Caco-2 (cell line): ENCODE data around the gene PPM1H. TPM values are rescaled to one million over a fixed set of nuclear protein-coding genes. Genes with fewer than 3 reads are reported as not detected.

Source experiments
- BruUV-seq: library from RNA; stranded (reverse); fragments of 400-500 nt; replicated peaks from 2 replicates; lab custom pipeline; 2021; lab: Mats Ljungman, UMichigan
- CTCF ChIA-PET: fragments of 300-600 bp; sonication (Branson Sonifier 250); formaldehyde crosslinking; loops from one replicate; lab custom pipeline; 2022; ENCODE audit warnings: antibody characterized with exemption; lab: Charles Lee
- POLR2A ChIA-PET: fragments of 300-600 bp; sonication (Branson Sonifier 250); formaldehyde crosslinking; loops from one replicate; lab custom pipeline; 2022; ENCODE audit warnings: antibody characterized with exemption; lab: Charles Lee
- DNase-seq, 2 experiments: peaks; one replicate each; pipeline versions ENCODE4 v3.0.0 to v3.0.0-alpha.2; 2020 to 2022
- H3K27me3 ChIP-seq: replicated peaks from 2 replicates; pipeline ENCODE4 v1.6.0; 2011; ENCODE audit warnings: low read length; ENCODE audit not compliant: control insufficient read depth, insufficient read depth
- H3K36me3 ChIP-seq: 2 replicates; pipeline ENCODE4 v1.5.1; 2011; ENCODE audit warnings: low read length; ENCODE audit not compliant: control insufficient read depth, insufficient read depth
- H3K4me1 ChIP-seq: fragments of 250-450 bp; sonication (Bioruptor Pico); 2 replicates; pipeline ENCODE4 v1.5.1; 2020; ENCODE audit warnings: mild to moderate bottlenecking
- H3K4me3 ChIP-seq: 2 replicates; pipeline ENCODE4 v1.5.1; 2011; ENCODE audit warnings: low read depth, mild to moderate bottlenecking, control low read depth, low read length
- H3K9me3 ChIP-seq: fragments of 250-450 bp; sonication (Bioruptor Pico); 2 replicates; pipeline ENCODE4 v1.5.1; 2020; ENCODE audit warnings: mild to moderate bottlenecking, moderate library complexity
- H3K27ac Mint-ChIP-seq: one replicate; pipeline ENCODE4 v1.8.0; 2022; ENCODE audit warnings: mixed read lengths; ENCODE audit not compliant: unreplicated experiment
- H3K27me3 Mint-ChIP-seq: one replicate; pipeline ENCODE4 v1.8.0; 2022; ENCODE audit warnings: mixed read lengths; ENCODE audit not compliant: insufficient read depth, unreplicated experiment
- H3K36me3 Mint-ChIP-seq: one replicate; pipeline ENCODE4 v1.8.0; 2022; ENCODE audit warnings: mild to moderate bottlenecking, mixed read lengths; ENCODE audit not compliant: insufficient read depth, unreplicated experiment
- H3K4me1 Mint-ChIP-seq: one replicate; pipeline ENCODE4 v1.8.0; 2022; ENCODE audit warnings: low read depth, mixed read lengths; ENCODE audit not compliant: unreplicated experiment
- H3K4me3 Mint-ChIP-seq: one replicate; pipeline ENCODE4 v1.8.0; 2022; ENCODE audit warnings: mild to moderate bottlenecking, moderate library complexity, mixed read lengths; ENCODE audit not compliant: unreplicated experiment
- H3K9me3 Mint-ChIP-seq: one replicate; pipeline ENCODE4 v1.8.0; 2022; ENCODE audit warnings: mixed read lengths; ENCODE audit not compliant: unreplicated experiment
- CTCF ChIP-seq, 2 experiments: fragments of 200-600 bp in 1 of 2; IDR thresholded peaks; 1 replicate in 1 of 2; 2 replicates in 1 of 2; pipeline versions ENCODE4 v1.5.1 to v1.8.0; 2011 to 2022; ENCODE audit warnings: antibody characterized with exemption in 1 of 2, control low read depth in 1 of 2, inconsistent platforms in 1 of 2, low read depth in 1 of 2, low read length in 1 of 2, mild to moderate bottlenecking in 1 of 2, moderate library complexity in 1 of 2; ENCODE audit not compliant: insufficient read depth in 1 of 2, severe bottlenecking in 1 of 2, unreplicated experiment in 1 of 2
- intact Hi-C: fragments of 100-400 bp; cut with micrococcal nuclease; formaldehyde crosslinking; loops from one replicate; pipeline ENCODE4 v1.10.0; 2022; ENCODE audit not compliant: unreplicated experiment
- total RNA-seq: library from RNA; stranded (reverse); gene quantifications from 2 replicates; pipeline ENCODE4 v1.2.3, GENCODE V29; 2022

Gene PPM1H
- total RNA-seq, 1 experiment from 2014 or later: 151 TPM

GRCh38 chr12:62909340-62909739 lies 25.6 kb downstream of the PPM1H start:
- ChIA-PET CTCF (interaction anchor here (0.9 kb wide), 1 partner anchor 24 kb away, joined by 8 read pairs; no protein-coding TSS in a partner anchor), POLR2A (no interaction called here)
- Mint-ChIP-seq H3K4me1 (peaks cover 54% of the 10 kb centered on the region), H3K4me3 (peak overlapping the region; percentile 22), H3K9me3 (no peaks in the 10 kb centered on the region), H3K27ac (peak overlapping the region; percentile 32), H3K27me3 (no peaks in the 10 kb centered on the region), H3K36me3 (peaks cover 88% of the 10 kb centered on the region)
- no peaks in the 10 kb centered on the region for H3K9me3 ChIP-seq
- intact Hi-C loops: no loop called here
- DNase-seq: no peak
- BruUV-seq: no TSS peak
- no peak for TF ChIP-seq CTCF (IDR thresholded peaks at IDR 0.05; ENCODE audit: insufficient read depth in 1 of 2, low read depth in 1 of 2, low read length in 1 of 2, severe bottlenecking in 1 of 2, unreplicated experiment in 1 of 2)
- H3K4me1 ChIP-seq: peaks cover 72% of the 10 kb centered on the region
- H3K4me3 ChIP-seq: no peak overlapping the region
- no peaks in the 10 kb centered on the region for H3K27me3 ChIP-seq
- peaks cover 2% of the 10 kb centered on the region; the same call in 1 of the 2 replicates for H3K36me3 ChIP-seq

- no TSS peak for BruUV-seq
- intact Hi-C loops: loop anchor here (1.0 kb wide), 1 partner anchor 16 kb away; no protein-coding TSS in a partner anchor
- peaks cover 66% of the 10 kb centered on the region for H3K4me1 ChIP-seq
- Mint-ChIP-seq H3K9me3 (no peaks in the 10 kb centered on the region), H3K27me3 (no peaks in the 10 kb centered on the region), H3K36me3 (peaks cover 82% of the 10 kb centered on the region), H3K27ac (peak overlapping the region; percentile 32), H3K4me1 (peaks cover 51% of the 10 kb centered on the region), H3K4me3 (peak overlapping the region; percentile 22)
- DNase-seq: no peak
- H3K9me3 ChIP-seq: no peaks in the 10 kb centered on the region
- POLR2A ChIA-PET: no interaction called here
- CTCF ChIA-PET: interaction anchor here (0.9 kb wide), 1 partner anchor 25 kb away, joined by 8 read pairs; no protein-coding TSS in a partner anchor
- H3K4me3 ChIP-seq: no peak overlapping the region
- no peaks in the 10 kb centered on the region for H3K27me3 ChIP-seq
- H3K36me3 ChIP-seq: peaks cover 2% of the 10 kb centered on the region; the same call in 1 of the 2 replicates
- TF ChIP-seq CTCF (IDR thresholded peaks at IDR 0.05; ENCODE audit: insufficient read depth in 1 of 2, low read depth in 1 of 2, low read length in 1 of 2, severe bottlenecking in 1 of 2, unreplicated experiment in 1 of 2): no peak
These were observed 26.3 kb downstream of the PPM1H start for GRCh38 chr12:62908674-62909073.

- peaks cover 78% of the 10 kb centered on the region for H3K36me3 Mint-ChIP-seq
- H3K27ac Mint-ChIP-seq: no peak overlapping the region
- Histone ChIP-seq H3K36me3 (no peaks in the 10 kb centered on the region; the same call in 1 of the 2 replicates), H3K4me3 (no peak overlapping the region), H3K9me3 (no peaks in the 10 kb centered on the region), H3K4me1 (peaks cover 64% of the 10 kb centered on the region), H3K27me3 (no peaks in the 10 kb centered on the region)
- ChIA-PET CTCF (interaction anchor here (0.6 kb wide), 1 partner anchor 99 kb away, joined by 4 read pairs; no protein-coding TSS in a partner anchor), POLR2A (no interaction called here)
- no peaks in the 10 kb centered on the region for H3K27me3 Mint-ChIP-seq
- H3K4me1 Mint-ChIP-seq: peaks cover 43% of the 10 kb centered on the region
- TF ChIP-seq CTCF (IDR thresholded peaks at IDR 0.05; ENCODE audit: insufficient read depth in 1 of 2, low read depth in 1 of 2, low read length in 1 of 2, severe bottlenecking in 1 of 2, unreplicated experiment in 1 of 2): no peak
- BruUV-seq: no TSS peak
- intact Hi-C loops: no loop called here
- no peak overlapping the region for H3K4me3 Mint-ChIP-seq
- H3K9me3 Mint-ChIP-seq: no peaks in the 10 kb centered on the region
- DNase-seq: no peak
These were observed 27.4 kb downstream of the PPM1H start for GRCh38 chr12:62907561-62907960.
